HepG2 (cell line): Measurements from ENCODE around the gene CHTF18. TPM values are rescaled to one million over a fixed set of nuclear protein-coding genes. Genes with fewer than 3 reads are reported as not detected.

Source experiments
- ARHGAP35 ChIP-seq: sonication (generic); formaldehyde crosslinking; IDR thresholded peaks from 2 replicates; pipeline ENCODE4 v1.9.0; 2022; ENCODE audit warnings: mild to moderate bottlenecking, inconsistent platforms, moderate library complexity, missing genetic modification reagents, borderline replicate concordance
- CBX1 ChIP-seq: IDR thresholded peaks from one replicate; pipeline ENCODE4 v1.6.1; 2016; ENCODE audit warnings: antibody characterized with exemption, low read depth
- CEBPB ChIP-seq: IDR thresholded peaks from 2 replicates; pipeline ENCODE4 v1.6.1; 2011; ENCODE audit warnings: low read depth, low read length, improper control_type of control experiment, borderline replicate concordance
- GATA4 ChIP-seq: sonication (generic); IDR thresholded peaks from 2 replicates; pipeline ENCODE4 v1.6.1; 2016; ENCODE audit warnings: antibody characterized with exemption, low read depth, borderline replicate concordance
- GLI4 ChIP-seq: sonication (generic); formaldehyde crosslinking; IDR thresholded peaks from 2 replicates; pipeline ENCODE4 v1.5.1; 2020; ENCODE audit warnings: missing genetic modification reagents, mild to moderate bottlenecking, moderate library complexity, borderline replicate concordance
- GTF3A ChIP-seq: sonication (generic); formaldehyde crosslinking; conservative IDR thresholded peaks from 2 replicates; pipeline ENCODE4 v1.4.0; 2020; ENCODE audit warnings: mild to moderate bottlenecking, missing genetic modification reagents
- HNRNPUL1 ChIP-seq: fragments of 200-400 bp; formaldehyde crosslinking; IDR thresholded peaks from 2 replicates; pipeline ENCODE4 v1.6.1; 2017; ENCODE audit warnings: low read depth, mild to moderate bottlenecking, low read length, moderate library complexity
- HOXA7 ChIP-seq: sonication (generic); formaldehyde crosslinking; IDR thresholded peaks from 2 replicates; pipeline ENCODE4 v1.8.1; 2022; ENCODE audit warnings: mild to moderate bottlenecking, missing genetic modification reagents, moderate library complexity
- MAFK ChIP-seq, 2 experiments: IDR thresholded peaks in 1 of 2; conservative IDR thresholded peaks in 1 of 2; 2 replicates each; pipeline ENCODE4 v1.6.1; 2011; ENCODE audit warnings: improper control_type of control experiment in 2 of 2, low read length in 2 of 2
- MIXL1 ChIP-seq: IDR thresholded peaks from 2 replicates; pipeline ENCODE4 v1.6.1; 2016
- NR2C2 ChIP-seq: sonication (generic); formaldehyde crosslinking; IDR thresholded peaks from 2 replicates; pipeline ENCODE4 v1.4.0; 2020; ENCODE audit warnings: missing genetic modification reagents, mild to moderate bottlenecking, moderate library complexity, borderline replicate concordance
- SRF ChIP-seq: IDR thresholded peaks from 2 replicates; pipeline ENCODE4 v1.6.1; 2011; ENCODE audit warnings: mild to moderate bottlenecking, low read depth, low read length, moderate library complexity
- TEAD3 ChIP-seq: optimal IDR thresholded peaks from 2 replicates; pipeline ENCODE3; 2016; ENCODE audit warnings: borderline replicate concordance
- ZKSCAN1 ChIP-seq: fragments of 150-350 bp; IDR thresholded peaks from 2 replicates; pipeline ENCODE4 v1.6.1; 2014; ENCODE audit warnings: low read length
- ZMYM4 ChIP-seq: sonication (generic); formaldehyde crosslinking; IDR thresholded peaks from 2 replicates; pipeline ENCODE4 v1.8.1; 2023; ENCODE audit warnings: mild to moderate bottlenecking, missing genetic modification reagents
- ZNF264 ChIP-seq: sonication (generic); formaldehyde crosslinking; IDR thresholded peaks from 2 replicates; pipeline ENCODE4 v1.4.0; 2020; ENCODE audit warnings: missing genetic modification reagents
- ZNF432 ChIP-seq: sonication (generic); formaldehyde crosslinking; IDR thresholded peaks from 2 replicates; pipeline ENCODE4 v1.5.0; 2020; ENCODE audit warnings: missing genetic modification reagents, mild to moderate bottlenecking, borderline replicate concordance
- ZNF441 ChIP-seq: sonication (generic); formaldehyde crosslinking; IDR thresholded peaks from 2 replicates; pipeline ENCODE4 v1.7.0; 2021; ENCODE audit warnings: missing genetic modification reagents, borderline replicate concordance
- ZNF605 ChIP-seq: sonication (generic); formaldehyde crosslinking; IDR thresholded peaks from 2 replicates; pipeline ENCODE4 v1.8.0; 2022; ENCODE audit warnings: mild to moderate bottlenecking, missing genetic modification reagents
- ZNF619 ChIP-seq: sonication (generic); formaldehyde crosslinking; IDR thresholded peaks from 2 replicates; pipeline ENCODE4 v1.4.0; 2020; ENCODE audit warnings: mild to moderate bottlenecking, missing genetic modification reagents
- ZNF678 ChIP-seq: sonication (generic); formaldehyde crosslinking; IDR thresholded peaks from 2 replicates; pipeline ENCODE4 v1.4.0; 2020; ENCODE audit warnings: mild to moderate bottlenecking, missing genetic modification reagents
- ZNF883 ChIP-seq: sonication (generic); formaldehyde crosslinking; IDR thresholded peaks from 2 replicates; pipeline ENCODE4 v1.5.1; 2020; ENCODE audit warnings: mild to moderate bottlenecking, missing genetic modification reagents; ENCODE audit errors: not compliant biosample characterization
- polyA plus RNA-seq, 8 experiments: library from polyadenylated mRNA; depleted of rRNA in 3 of 8; stranded (reverse) in 7 of 8; unstranded in 1 of 8; fragments of >200 nt; fragmentation: Illumina TruSeq in 4 of 8; extraction: Trizol in 4 of 8; gene quantifications; 2 replicates each; pipeline versions ENCODE4 v1.2.1 to v1.2.3, GENCODE V29; 2011 to 2016; ENCODE audit warnings: low read depth in 4 of 8, missing spikeins in 1 of 8, mixed read lengths in 1 of 8; ENCODE audit not compliant: insufficient read depth in 1 of 8
- total RNA-seq, 5 experiments: library from RNA; depleted of rRNA; stranded (reverse); fragments of >200 nt; fragmentation: Illumina TruSeq; extraction: Trizol; gene quantifications; 2 replicates each; pipeline ENCODE4 v1.2.3, GENCODE V29; 2016; ENCODE audit warnings: low read depth in 1 of 5
- TF ChIP-seq, protein P1 (sequence below): IDR thresholded peaks from 2 replicates; pipeline ENCODE4 v1.6.1; 2016
- TF ChIP-seq, protein P2 (sequence below): sonication (generic); formaldehyde crosslinking; IDR thresholded peaks from 2 replicates; pipeline ENCODE4 v1.9.0; 2021; ENCODE audit warnings: missing genetic modification reagents, borderline replicate concordance
- TF ChIP-seq, protein P3 (sequence below): sonication (generic); formaldehyde crosslinking; IDR thresholded peaks from 2 replicates; pipeline ENCODE4 v1.5.0; 2020; ENCODE audit warnings: mild to moderate bottlenecking, missing genetic modification reagents

Gene CHTF18
- total and polyA plus RNA-seq, 2 of the 13 experiments (the other 11 are each of a cell fraction or from before 2014, with no cell fraction given) = 8.6 to 22.9 TPM

DNA sequence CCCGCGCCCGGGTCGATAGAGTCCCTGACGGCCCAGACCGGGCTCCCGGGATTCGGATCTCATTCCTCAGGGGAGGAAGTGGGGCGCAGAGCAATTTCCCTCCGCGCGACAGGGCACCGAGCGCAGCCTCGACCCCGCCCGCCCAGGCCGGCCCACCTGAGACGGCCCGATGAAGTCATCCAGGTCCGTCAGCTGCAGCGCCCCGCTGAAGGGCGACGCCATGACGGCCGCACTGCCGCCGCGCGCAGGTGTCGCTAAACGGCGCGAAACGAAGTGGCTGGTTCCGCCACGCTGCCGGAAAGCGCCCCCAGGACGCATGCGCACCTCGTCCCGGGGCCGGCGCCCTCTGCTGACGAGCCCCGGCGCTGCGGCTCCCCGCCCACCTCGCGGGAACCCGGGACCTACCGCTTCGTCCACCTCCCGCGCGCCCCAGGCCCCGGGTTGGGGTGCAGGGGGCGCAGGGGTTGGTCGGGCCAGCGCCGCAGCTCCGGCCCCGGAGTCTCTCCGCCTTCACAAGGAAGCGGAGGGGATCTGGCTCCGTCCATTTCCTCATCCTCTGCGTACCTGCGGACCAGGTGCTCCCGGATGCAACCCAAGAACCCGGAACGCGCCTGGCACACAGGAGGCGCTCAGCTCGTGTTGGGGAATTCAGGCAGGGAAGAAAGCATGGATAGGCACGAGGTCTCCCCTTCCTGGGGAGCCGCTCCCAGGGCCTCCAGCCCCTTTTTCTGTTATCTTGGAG is 47.5 kb upstream of the CHTF18 start, which contains the start of gene CIAO3 (continued):
- TF ChIP-seq, protein P1, sequence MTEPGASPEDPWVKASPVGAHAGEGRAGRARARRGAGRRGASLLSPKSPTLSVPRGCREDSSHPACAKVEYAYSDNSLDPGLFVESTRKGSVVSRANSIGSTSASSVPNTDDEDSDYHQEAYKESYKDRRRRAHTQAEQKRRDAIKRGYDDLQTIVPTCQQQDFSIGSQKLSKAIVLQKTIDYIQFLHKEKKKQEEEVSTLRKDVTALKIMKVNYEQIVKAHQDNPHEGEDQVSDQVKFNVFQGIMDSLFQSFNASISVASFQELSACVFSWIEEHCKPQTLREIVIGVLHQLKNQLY (CRISPR knock-in tag) = no peak
- no peak for TF ChIP-seq ZNF678
- TF ChIP-seq ZMYM4 (CRISPR knock-in tag) = peak; percentile 85
- 0 out of 2 replicates have a peak, but pooled peaks have one; percentile 16 for TF ChIP-seq ZNF441
- TF ChIP-seq ZNF619 (CRISPR knock-in tag) = no peak
- TF ChIP-seq GTF3A = peak; percentile 95
- no peak for TF ChIP-seq HNRNPUL1
- TF ChIP-seq TEAD3 = peak; percentile 65
- peak; percentile 82 for TF ChIP-seq NR2C2 (CRISPR knock-in tag)
- TF ChIP-seq GATA4 = peak; percentile 49; the same call in 1 of the 2 replicates
- TF ChIP-seq MIXL1 (CRISPR knock-in tag) = peak; percentile 55; the same call in 1 of the 2 replicates
- TF ChIP-seq ZNF605 (CRISPR knock-in tag) = no peak; the same call in 1 of the 2 replicates
- peak; percentile 84; the same call in 1 of the 2 replicates for TF ChIP-seq GLI4
- TF ChIP-seq SRF = no peak
- no peak for TF ChIP-seq ARHGAP35 (CRISPR knock-in tag)
- no peak for TF ChIP-seq MAFK (conservative IDR thresholded peaks at IDR 0.05 in 1 of 2, IDR thresholded peaks at IDR 0.05 in 1 of 2; ENCODE audit: low read length in 2 of 2)
- TF ChIP-seq CBX1 = peak; percentile 67
- no peak for TF ChIP-seq CEBPB
- TF ChIP-seq, protein P2, sequence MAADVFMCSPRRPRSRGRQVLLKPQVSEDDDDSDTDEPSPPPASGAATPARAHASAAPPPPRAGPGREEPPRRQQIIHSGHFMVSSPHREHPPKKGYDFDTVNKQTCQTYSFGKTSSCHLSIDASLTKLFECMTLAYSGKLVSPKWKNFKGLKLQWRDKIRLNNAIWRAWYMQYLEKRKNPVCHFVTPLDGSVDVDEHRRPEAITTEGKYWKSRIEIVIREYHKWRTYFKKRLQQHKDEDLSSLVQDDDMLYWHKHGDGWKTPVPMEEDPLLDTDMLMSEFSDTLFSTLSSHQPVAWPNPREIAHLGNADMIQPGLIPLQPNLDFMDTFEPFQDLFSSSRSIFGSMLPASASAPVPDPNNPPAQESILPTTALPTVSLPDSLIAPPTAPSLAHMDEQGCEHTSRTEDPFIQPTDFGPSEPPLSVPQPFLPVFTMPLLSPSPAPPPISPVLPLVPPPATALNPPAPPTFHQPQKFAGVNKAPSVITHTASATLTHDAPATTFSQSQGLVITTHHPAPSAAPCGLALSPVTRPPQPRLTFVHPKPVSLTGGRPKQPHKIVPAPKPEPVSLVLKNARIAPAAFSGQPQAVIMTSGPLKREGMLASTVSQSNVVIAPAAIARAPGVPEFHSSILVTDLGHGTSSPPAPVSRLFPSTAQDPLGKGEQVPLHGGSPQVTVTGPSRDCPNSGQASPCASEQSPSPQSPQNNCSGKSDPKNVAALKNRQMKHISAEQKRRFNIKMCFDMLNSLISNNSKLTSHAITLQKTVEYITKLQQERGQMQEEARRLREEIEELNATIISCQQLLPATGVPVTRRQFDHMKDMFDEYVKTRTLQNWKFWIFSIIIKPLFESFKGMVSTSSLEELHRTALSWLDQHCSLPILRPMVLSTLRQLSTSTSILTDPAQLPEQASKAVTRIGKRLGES (CRISPR knock-in tag) = no peak
- TF ChIP-seq ZNF264 (CRISPR knock-in tag) = no peak; the same call in 1 of the 2 replicates
- no peak for TF ChIP-seq HOXA7 (CRISPR knock-in tag)
- no peak for TF ChIP-seq ZKSCAN1
- TF ChIP-seq, protein P3, sequence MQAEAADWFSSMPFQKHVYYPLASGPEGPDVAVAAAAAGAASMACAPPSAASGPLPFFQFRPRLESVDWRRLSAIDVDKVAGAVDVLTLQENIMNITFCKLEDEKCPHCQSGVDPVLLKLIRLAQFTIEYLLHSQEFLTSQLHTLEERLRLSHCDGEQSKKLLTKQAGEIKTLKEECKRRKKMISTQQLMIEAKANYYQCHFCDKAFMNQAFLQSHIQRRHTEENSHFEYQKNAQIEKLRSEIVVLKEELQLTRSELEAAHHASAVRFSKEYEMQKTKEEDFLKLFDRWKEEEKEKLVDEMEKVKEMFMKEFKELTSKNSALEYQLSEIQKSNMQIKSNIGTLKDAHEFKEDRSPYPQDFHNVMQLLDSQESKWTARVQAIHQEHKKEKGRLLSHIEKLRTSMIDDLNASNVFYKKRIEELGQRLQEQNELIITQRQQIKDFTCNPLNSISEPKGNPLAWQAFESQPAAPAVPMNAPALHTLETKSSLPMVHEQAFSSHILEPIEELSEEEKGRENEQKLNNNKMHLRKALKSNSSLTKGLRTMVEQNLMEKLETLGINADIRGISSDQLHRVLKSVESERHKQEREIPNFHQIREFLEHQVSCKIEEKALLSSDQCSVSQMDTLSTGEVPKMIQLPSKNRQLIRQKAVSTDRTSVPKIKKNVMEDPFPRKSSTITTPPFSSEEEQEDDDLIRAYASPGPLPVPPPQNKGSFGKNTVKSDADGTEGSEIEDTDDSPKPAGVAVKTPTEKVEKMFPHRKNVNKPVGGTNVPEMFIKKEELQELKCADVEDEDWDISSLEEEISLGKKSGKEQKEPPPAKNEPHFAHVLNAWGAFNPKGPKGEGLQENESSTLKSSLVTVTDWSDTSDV (CRISPR knock-in tag) = no peak
- TF ChIP-seq ZNF432 (CRISPR knock-in tag) = no peak
- peak; percentile 51 for TF ChIP-seq ZNF883 (CRISPR knock-in tag)
